Measurements from ENCODE around the gene LGR5. TPM values are rescaled to one million over a fixed set of nuclear protein-coding genes. Genes with fewer than 3 reads are reported as not detected.

The LGR5 gene
- total and polyA plus RNA-seq, 2 donors (not counting 3 experiments of a cell fraction or from before 2014, with no cell fraction given), result not detected

DNA sequence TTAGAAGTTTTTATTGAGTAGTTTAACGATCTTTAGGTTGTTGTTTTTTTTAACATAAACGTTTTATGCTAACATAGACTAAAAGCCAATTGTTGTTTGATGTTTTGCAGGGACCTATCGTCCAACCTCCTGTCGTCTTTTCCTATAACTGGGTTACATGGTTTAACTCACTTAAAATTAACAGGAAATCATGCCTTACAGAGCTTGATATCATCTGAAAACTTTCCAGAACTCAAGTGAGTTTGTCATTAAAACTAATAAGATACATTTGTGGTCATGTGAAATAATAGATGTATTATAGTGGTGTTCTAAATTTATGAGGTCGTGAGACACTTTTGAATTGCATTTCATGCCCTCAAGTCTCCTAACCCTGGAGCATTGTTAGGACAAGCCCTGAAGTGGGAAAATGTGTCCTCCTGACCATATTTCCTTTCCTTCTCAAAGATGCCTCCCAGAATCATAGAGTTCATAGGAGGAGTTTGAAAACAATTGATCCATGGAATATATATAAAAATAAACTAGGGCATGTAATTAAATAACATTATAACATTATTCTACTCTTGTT, 139.2 kb downstream of the LGR5 start:
- Histone ChIP-seq H3K4me1 (ENCODE audit: control insufficient read depth, extremely low read depth, insufficient read depth, low read length) (no peaks in the 10 kb centered on the region), H3K27ac (ENCODE audit: insufficient read depth, low read depth, low read length) (no peak overlapping the region), H3K9me3 (replicated peaks; ENCODE audit: control insufficient read depth, insufficient read depth, low read length) (no peaks in the 10 kb centered on the region), H3K4me2 (ENCODE audit: insufficient read depth, low read length) (no peak overlapping the region), H3K79me2 (ENCODE audit: control insufficient read depth, insufficient read depth, low read length) (no peaks in the 10 kb centered on the region), H3K9ac (replicated peaks; ENCODE audit: extremely low read depth, insufficient read depth, low read length) (no peak overlapping the region), H2AFZ (ENCODE audit: low read depth, low read length) (no peak overlapping the region), H3K9me1 (replicated peaks; ENCODE audit: control insufficient read depth, extremely low read depth, insufficient read depth, low read length) (no peaks in the 10 kb centered on the region), H3K4me3 (replicated peaks in 1 of 3; ENCODE audit: insufficient read depth in 1 of 3, low read depth in 1 of 3, low read length in 3 of 3) (no peak overlapping the region), H3K27me3 (ENCODE audit: control insufficient read depth in 2 of 2, insufficient read depth in 2 of 2, low read length in 2 of 2) (peaks cover 6 to 8% of the 10 kb centered on the region in 2 experiments), H4K20me1 (replicated peaks; ENCODE audit: control insufficient read depth, extremely low read depth, insufficient read depth, low read length) (no peaks in the 10 kb centered on the region), H3K36me3 (ENCODE audit: control insufficient read depth in 2 of 2, extremely low read depth in 1 of 2, insufficient read depth in 2 of 2, low read length in 2 of 2) (no peaks in the 10 kb centered on the region)
- DNase-seq (ENCODE audit: low read depth, low spot score) (no peak), FAIRE-seq (no peak)
- dilution Hi-C loops (cut with MboI; ENCODE audit: extremely low pct_ligation_motif_present, low sequenced_read_pairs), result no loop called here
- intact Hi-C loops (cut with micrococcal nuclease), result no loop called here
- ChIA-PET CTCF (no interaction called here), POLR2A (no interaction called here)
- TF ChIP-seq POLR2A (IDR thresholded peaks at IDR 0.05; ENCODE audit: low read depth, low read length) (no peak), MAX (IDR thresholded peaks at IDR 0.05; ENCODE audit: insufficient read depth, insufficient read length) (no peak), JUN (IDR thresholded peaks at IDR 0.05; ENCODE audit: borderline replicate concordance, insufficient read depth, insufficient read length, low read depth) (no peak), GATA2 (IDR thresholded peaks at IDR 0.05; ENCODE audit: insufficient read depth, insufficient read length, low read depth, low read length) (no peak), EZH2 (IDR thresholded peaks at IDR 0.05; ENCODE audit: borderline replicate concordance, low read depth, low read length, severe bottlenecking) (no peak), POLR2AphosphoS5 (IDR thresholded peaks at IDR 0.05; ENCODE audit: insufficient read depth, low read depth, low read length) (no peak), MYC (IDR thresholded peaks at IDR 0.05; ENCODE audit: low read depth, low read length) (no peak), FOS (IDR thresholded peaks at IDR 0.05; ENCODE audit: borderline replicate concordance, insufficient read depth, low read length) (no peak)
- TF ChIP-seq, protein P1, sequence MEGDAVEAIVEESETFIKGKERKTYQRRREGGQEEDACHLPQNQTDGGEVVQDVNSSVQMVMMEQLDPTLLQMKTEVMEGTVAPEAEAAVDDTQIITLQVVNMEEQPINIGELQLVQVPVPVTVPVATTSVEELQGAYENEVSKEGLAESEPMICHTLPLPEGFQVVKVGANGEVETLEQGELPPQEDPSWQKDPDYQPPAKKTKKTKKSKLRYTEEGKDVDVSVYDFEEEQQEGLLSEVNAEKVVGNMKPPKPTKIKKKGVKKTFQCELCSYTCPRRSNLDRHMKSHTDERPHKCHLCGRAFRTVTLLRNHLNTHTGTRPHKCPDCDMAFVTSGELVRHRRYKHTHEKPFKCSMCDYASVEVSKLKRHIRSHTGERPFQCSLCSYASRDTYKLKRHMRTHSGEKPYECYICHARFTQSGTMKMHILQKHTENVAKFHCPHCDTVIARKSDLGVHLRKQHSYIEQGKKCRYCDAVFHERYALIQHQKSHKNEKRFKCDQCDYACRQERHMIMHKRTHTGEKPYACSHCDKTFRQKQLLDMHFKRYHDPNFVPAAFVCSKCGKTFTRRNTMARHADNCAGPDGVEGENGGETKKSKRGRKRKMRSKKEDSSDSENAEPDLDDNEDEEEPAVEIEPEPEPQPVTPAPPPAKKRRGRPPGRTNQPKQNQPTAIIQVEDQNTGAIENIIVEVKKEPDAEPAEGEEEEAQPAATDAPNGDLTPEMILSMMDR (IDR thresholded peaks at IDR 0.05; ENCODE audit: extremely low read depth in 1 of 2, insufficient read depth in 1 of 2, low read depth in 1 of 2, low read length in 2 of 2), result no peak
- no TSS peak for BruUV-seq (replicated peaks)

All from endothelial cell of umbilical vein (primary cell).